IMR-90 (cell line): ENCODE data around the gene PFN1. TPM values are rescaled to one million over a fixed set of nuclear protein-coding genes. Genes with fewer than 3 reads are reported as not detected.

Experiments
- ATAC-seq: fragments of 200-7000 bp; cut with Tn5 transposase; 2 replicates; pipeline ENCODE4 v1.9.1; 2020; ENCODE audit warnings: low read depth, mild to moderate bottlenecking, moderate library complexity
- BruUV-seq: library from RNA; stranded (reverse); fragments of 400-500 nt; replicated peaks from 2 replicates; lab custom pipeline; 2021; lab: Mats Ljungman, UMichigan
- CTCF ChIA-PET: fragments of 300-600 bp; formaldehyde crosslinking; extraction: SDS; loops from one replicate; lab custom pipeline; 2021; ENCODE audit warnings: antibody characterized with exemption; lab: Yijun Ruan, JAX
- POLR2A ChIA-PET: fragments of 300-600 bp; sonication (Branson Sonifier 250); formaldehyde crosslinking; loops from one replicate; lab custom pipeline; 2022; ENCODE audit warnings: antibody characterized with exemption; ENCODE audit not compliant: unreplicated experiment; lab: Charles Lee
- DNase-seq: peaks from one replicate; pipeline ENCODE4 v3.0.0; 2013
- H2AFZ ChIP-seq: replicated peaks from 2 replicates; pipeline ENCODE3; 2013; ENCODE audit warnings: low read length, mild to moderate bottlenecking; ENCODE audit not compliant: poor library complexity
- H2AK5ac ChIP-seq: 2 replicates; pipeline ENCODE4 v1.6.1; 2013; ENCODE audit warnings: low read depth, low read length, inconsistent platforms
- H2AK9ac ChIP-seq: replicated peaks from 2 replicates; pipeline ENCODE3; 2013; ENCODE audit warnings: mild to moderate bottlenecking, low read depth, low read length, moderate library complexity; ENCODE audit not compliant: poor library complexity
- H2BK120ac ChIP-seq: 2 replicates; pipeline ENCODE4 v1.6.1; 2013; ENCODE audit warnings: low read depth, low read length, inconsistent platforms
- H2BK15ac ChIP-seq: 3 replicates; pipeline ENCODE4 v1.6.1; 2013; ENCODE audit warnings: low read depth, low read length, inconsistent platforms
- H2BK20ac ChIP-seq: 2 replicates; pipeline ENCODE4 v1.6.1; 2013; ENCODE audit warnings: low read depth, mild to moderate bottlenecking, inconsistent platforms, low read length, moderate library complexity
- H2BK5ac ChIP-seq: 2 replicates; pipeline ENCODE4 v1.6.1; 2013; ENCODE audit warnings: mild to moderate bottlenecking, low read depth, low read length, inconsistent platforms; ENCODE audit not compliant: poor library complexity, severe bottlenecking
- H3K14ac ChIP-seq: replicated peaks from 2 replicates; pipeline ENCODE4 v1.6.1; 2013; ENCODE audit warnings: low read depth, low read length, inconsistent platforms
- H3K18ac ChIP-seq: 2 replicates; pipeline ENCODE4 v1.6.1; 2013; ENCODE audit warnings: low read depth, low read length, control low read depth
- H3K23ac ChIP-seq: 2 replicates; pipeline ENCODE4 v1.6.1; 2013; ENCODE audit warnings: low read depth, low read length, inconsistent platforms
- H3K27ac ChIP-seq: 2 replicates; pipeline ENCODE4 v1.5.1; 2013; ENCODE audit warnings: mild to moderate bottlenecking, control low read depth, low read length; ENCODE audit not compliant: insufficient read depth
- H3K27me3 ChIP-seq: 2 replicates; pipeline ENCODE4 v1.6.1; 2013; ENCODE audit warnings: low read length; ENCODE audit not compliant: control insufficient read depth, insufficient read depth
- H3K36me3 ChIP-seq: 2 replicates; pipeline ENCODE4 v1.6.1; 2013; ENCODE audit warnings: low read length, mixed read lengths; ENCODE audit not compliant: control insufficient read depth, insufficient read depth
- H3K4ac ChIP-seq: 2 replicates; pipeline ENCODE4 v1.6.1; 2013; ENCODE audit warnings: low read depth, low read length, inconsistent platforms
- H3K4me1 ChIP-seq: 2 replicates; pipeline ENCODE4 v1.6.1; 2013; ENCODE audit warnings: low read length, mixed read lengths; ENCODE audit not compliant: control insufficient read depth, insufficient read depth
- H3K4me2 ChIP-seq: 2 replicates; pipeline ENCODE4 v1.6.1; 2013; ENCODE audit warnings: low read depth, mild to moderate bottlenecking, control low read depth, low read length, moderate library complexity
- H3K4me3 ChIP-seq: 2 replicates; pipeline ENCODE4 v1.5.1; 2013; ENCODE audit warnings: low read depth, mild to moderate bottlenecking, control low read depth, low read length, moderate library complexity; ENCODE audit not compliant: insufficient read depth
- H3K56ac ChIP-seq: 2 replicates; pipeline ENCODE4 v1.6.1; 2013; ENCODE audit warnings: low read length, inconsistent platforms; ENCODE audit not compliant: insufficient read depth; ENCODE audit errors: extremely low read depth
- H3K79me1 ChIP-seq, 2 experiments: 2 replicates each; pipeline ENCODE4 v1.6.1; 2013; ENCODE audit warnings: low read length in 2 of 2, inconsistent platforms in 1 of 2, low read depth in 1 of 2
- H3K9ac ChIP-seq: 2 replicates; pipeline ENCODE4 v1.6.1; 2013; ENCODE audit warnings: low read depth, low read length, control low read depth
- H3K9me1 ChIP-seq: 2 replicates; pipeline ENCODE4 v1.6.1; 2013; ENCODE audit warnings: low read length, inconsistent platforms; ENCODE audit not compliant: insufficient read depth
- H3K9me3 ChIP-seq: 2 replicates; pipeline ENCODE4 v1.6.1; 2013; ENCODE audit warnings: low read length; ENCODE audit not compliant: control insufficient read depth, insufficient read depth
- H4K20me1 ChIP-seq: 2 replicates; pipeline ENCODE4 v1.6.1; 2013; ENCODE audit warnings: low read length, inconsistent platforms; ENCODE audit not compliant: insufficient read depth
- H4K5ac ChIP-seq: 2 replicates; pipeline ENCODE4 v1.6.1; 2013; ENCODE audit warnings: mild to moderate bottlenecking, low read depth, low read length, control low read depth
- H4K8ac ChIP-seq, 2 experiments: 2 replicates each; pipeline ENCODE4 v1.6.1; 2013; ENCODE audit warnings: low read depth in 2 of 2, low read length in 2 of 2, control low read depth in 1 of 2, inconsistent platforms in 1 of 2
- H4K91ac ChIP-seq: 2 replicates; pipeline ENCODE4 v1.6.1; 2013; ENCODE audit warnings: low read depth, low read length, inconsistent platforms; ENCODE audit not compliant: insufficient read depth
- BHLHE40 ChIP-seq: fragments of 150-350 bp; IDR thresholded peaks from 2 replicates; pipeline ENCODE4 v1.6.1; 2016; ENCODE audit warnings: mild to moderate bottlenecking, low read depth, low read length
- CEBPB ChIP-seq: IDR thresholded peaks from 2 replicates; pipeline ENCODE4 v1.6.1; 2012; ENCODE audit warnings: low read depth, low read length, improper control_type of control experiment
- FOS ChIP-seq: fragments of 150-350 bp; IDR thresholded peaks from 2 replicates; pipeline ENCODE4 v1.6.1; 2016; ENCODE audit warnings: low read depth, low read length
- MAFK ChIP-seq: IDR thresholded peaks from 2 replicates; pipeline ENCODE4 v1.6.1; 2012; ENCODE audit warnings: low read depth, low read length, improper control_type of control experiment
- MAZ ChIP-seq: IDR thresholded peaks from 2 replicates; pipeline ENCODE4 v1.6.1; 2012; ENCODE audit warnings: low read depth, mild to moderate bottlenecking, low read length, improper control_type of control experiment, moderate library complexity, borderline replicate concordance
- MXI1 ChIP-seq: IDR thresholded peaks from 2 replicates; pipeline ENCODE4 v1.6.1; 2012; ENCODE audit warnings: low read depth, mild to moderate bottlenecking, low read length, moderate library complexity, borderline replicate concordance
- NFE2L2 ChIP-seq: fragments of 150-350 bp; IDR thresholded peaks from 2 replicates; pipeline ENCODE4 v1.6.1; 2016; ENCODE audit warnings: low read depth, mild to moderate bottlenecking, low read length
- POLR2A ChIP-seq: IDR thresholded peaks from 2 replicates; pipeline ENCODE4 v1.6.1; 2012; ENCODE audit warnings: mild to moderate bottlenecking, low read depth, low read length
- RCOR1 ChIP-seq: IDR thresholded peaks from 2 replicates; pipeline ENCODE4 v1.6.1; 2012; ENCODE audit warnings: mild to moderate bottlenecking, low read length, improper control_type of control experiment; ENCODE audit not compliant: insufficient replicate concordance
- WGBS, 2 experiments: methylation state at CpG; one replicate each; pipeline versions ENCODE4 v1.1.5 to v1.1.7; 2013; ENCODE audit warnings: missing lambda C conversion rate in 2 of 2; ENCODE audit not compliant: insufficient read length in 1 of 2; ENCODE audit errors: extremely low coverage in 2 of 2; 5-methylcytosine and 5-hydroxymethylcytosine counted together
- dilution Hi-C: fragments of 300-500 bp; cut with HindIII; formaldehyde crosslinking; loops from one replicate; pipeline ENCODE4 v1.14.3; 2018; ENCODE audit warnings: low sequenced_read_pairs; ENCODE audit not compliant: unreplicated experiment
- in situ Hi-C: fragments of 300-500 bp; cut with MboI; formaldehyde crosslinking; loops from 3 replicates; pipeline ENCODE4 v1.14.3; 2019; ENCODE audit warnings: low sequenced_read_pairs, inconsistent platforms, mixed read lengths
- intact Hi-C: fragments of 100-400 bp; cut with micrococcal nuclease; formaldehyde crosslinking; loops from 2 replicates; pipeline ENCODE4 v1.10.0; 2022
- polyA plus RNA-seq, 3 experiments: library from polyadenylated mRNA; depleted of rRNA; stranded (reverse); fragments of >200 nt; gene quantifications; 2 replicates each; pipeline ENCODE4 v1.2.3, GENCODE V29; 2012; ENCODE audit warnings: low replicate concordance in 1 of 3
- total RNA-seq: library from RNA; depleted of rRNA; stranded (reverse); fragments of >200 nt; gene quantifications from 2 replicates; pipeline ENCODE4 v1.2.3, GENCODE V29; 2012
- TF ChIP-seq, protein P1 (sequence below): conservative IDR thresholded peaks from 2 replicates; pipeline ENCODE4 v1.5.1; 2012; ENCODE audit warnings: mild to moderate bottlenecking, low read depth, low read length, improper control_type of control experiment
- TF ChIP-seq, protein P2 (sequence below): fragments of 150-350 bp; IDR thresholded peaks from 2 replicates; pipeline ENCODE4 v1.6.1; 2017; ENCODE audit warnings: mild to moderate bottlenecking, antibody characterized with exemption, low read length, low read depth

Gene PFN1
- total and polyA plus RNA-seq, 2 of the 4 experiments (the other 2 are of a cell fraction) = 348 to 1,671 TPM

DNA sequence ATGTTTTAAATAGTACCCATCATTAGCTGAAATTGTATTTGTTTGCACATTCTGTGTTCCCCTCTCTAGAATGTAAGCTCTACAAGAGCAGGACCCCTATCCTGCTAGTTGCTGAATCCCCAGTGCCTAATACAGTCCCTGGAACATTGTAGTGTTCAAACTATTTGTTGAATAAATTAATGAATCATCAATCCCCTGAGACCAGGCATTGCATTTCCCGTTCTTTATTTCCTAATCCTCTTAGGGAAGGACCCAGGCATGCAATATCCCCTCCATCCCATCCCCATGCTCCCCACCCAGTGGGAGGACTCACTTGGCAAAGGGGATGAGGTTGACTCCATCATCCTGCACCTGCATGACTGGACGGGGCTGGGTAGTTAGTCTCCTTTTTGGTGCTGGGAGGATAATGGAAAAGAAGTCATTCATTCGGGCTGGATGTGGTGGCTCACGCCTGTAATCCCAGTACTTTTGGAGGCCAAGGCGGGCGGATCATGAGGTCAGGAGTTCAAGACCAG is 45.8 kb upstream of the PFN1 start:
- Histone ChIP-seq H4K8ac (no peak overlapping the region), H2BK5ac (no peak overlapping the region), H3K4ac (no peak overlapping the region), H3K9me3 (no peaks in the 10 kb centered on the region), H3K9ac (no peak overlapping the region), H3K4me3 (no peak overlapping the region), H2BK120ac (no peak overlapping the region), H3K79me1 (peaks cover 5 to 25% of the 10 kb centered on the region in 2 experiments; a peak in 3 of 4 replicates), H3K27me3 (no peaks in the 10 kb centered on the region), H4K20me1 (peaks cover 2% of the 10 kb centered on the region; the same call in 1 of the 2 replicates), H2BK15ac (no peak overlapping the region), H2BK20ac (no peak overlapping the region), H3K4me1 (peaks cover 6% of the 10 kb centered on the region), H2AK5ac (no peak overlapping the region), H2AK9ac (no peak overlapping the region), H3K27ac (no peak overlapping the region), H3K4me2 (no peak overlapping the region), H3K18ac (no peak overlapping the region), H4K91ac (no peak overlapping the region), H2AFZ (no peak overlapping the region), H4K5ac (no peak overlapping the region), H3K36me3 (no peaks in the 10 kb centered on the region), H3K14ac (no peak overlapping the region), H3K56ac (no peak overlapping the region), H3K9me1 (peaks cover 9% of the 10 kb centered on the region), H3K23ac (no peak overlapping the region)
- ChIA-PET CTCF (no interaction called here), POLR2A (interaction anchor here (0.6 kb wide), 1 partner anchor 29 kb away, joined by 3 read pairs; no protein-coding TSS in a partner anchor)
- in situ Hi-C loops = no loop called here
- WGBS, 2 experiments = no CpG with 5 or more reads among the region's 6 CpGs
- no peak for ATAC-seq
- BruUV-seq = no TSS peak
- dilution Hi-C loops = no loop called here
- TF ChIP-seq CEBPB (no peak), MAZ (no peak), FOS (no peak), NFE2L2 (no peak), POLR2A (no peak), MXI1 (no peak), BHLHE40 (no peak), RCOR1 (no peak), MAFK (no peak)
- TF ChIP-seq, protein P1, sequence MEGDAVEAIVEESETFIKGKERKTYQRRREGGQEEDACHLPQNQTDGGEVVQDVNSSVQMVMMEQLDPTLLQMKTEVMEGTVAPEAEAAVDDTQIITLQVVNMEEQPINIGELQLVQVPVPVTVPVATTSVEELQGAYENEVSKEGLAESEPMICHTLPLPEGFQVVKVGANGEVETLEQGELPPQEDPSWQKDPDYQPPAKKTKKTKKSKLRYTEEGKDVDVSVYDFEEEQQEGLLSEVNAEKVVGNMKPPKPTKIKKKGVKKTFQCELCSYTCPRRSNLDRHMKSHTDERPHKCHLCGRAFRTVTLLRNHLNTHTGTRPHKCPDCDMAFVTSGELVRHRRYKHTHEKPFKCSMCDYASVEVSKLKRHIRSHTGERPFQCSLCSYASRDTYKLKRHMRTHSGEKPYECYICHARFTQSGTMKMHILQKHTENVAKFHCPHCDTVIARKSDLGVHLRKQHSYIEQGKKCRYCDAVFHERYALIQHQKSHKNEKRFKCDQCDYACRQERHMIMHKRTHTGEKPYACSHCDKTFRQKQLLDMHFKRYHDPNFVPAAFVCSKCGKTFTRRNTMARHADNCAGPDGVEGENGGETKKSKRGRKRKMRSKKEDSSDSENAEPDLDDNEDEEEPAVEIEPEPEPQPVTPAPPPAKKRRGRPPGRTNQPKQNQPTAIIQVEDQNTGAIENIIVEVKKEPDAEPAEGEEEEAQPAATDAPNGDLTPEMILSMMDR = no peak
- TF ChIP-seq, protein P2, sequence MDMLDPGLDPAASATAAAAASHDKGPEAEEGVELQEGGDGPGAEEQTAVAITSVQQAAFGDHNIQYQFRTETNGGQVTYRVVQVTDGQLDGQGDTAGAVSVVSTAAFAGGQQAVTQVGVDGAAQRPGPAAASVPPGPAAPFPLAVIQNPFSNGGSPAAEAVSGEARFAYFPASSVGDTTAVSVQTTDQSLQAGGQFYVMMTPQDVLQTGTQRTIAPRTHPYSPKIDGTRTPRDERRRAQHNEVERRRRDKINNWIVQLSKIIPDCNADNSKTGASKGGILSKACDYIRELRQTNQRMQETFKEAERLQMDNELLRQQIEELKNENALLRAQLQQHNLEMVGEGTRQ = no peak
- DNase-seq = no peak
- intact Hi-C loops = no loop called here
